CD14-positive monocyte (primary cell): ENCODE measurements around the gene CBX6. TPM values are rescaled to one million over a fixed set of nuclear protein-coding genes. Genes with fewer than 3 reads are reported as not detected.

Experiments
- DNase-seq, 3 donors: peaks; one replicate each; pipeline ENCODE4 v3.0.0-alpha.2; 2011 to 2022
- H2AFZ ChIP-seq: 2 replicates; pipeline ENCODE4 v1.6.0; 2012; ENCODE audit warnings: mild to moderate bottlenecking, low read depth, low read length, inconsistent platforms; ENCODE audit not compliant: insufficient read depth, poor library complexity, severe bottlenecking
- H3K27ac ChIP-seq, 2 donors: 1 replicate in 1 of 2; 2 replicates in 1 of 2; pipeline ENCODE4 v1.5.1; 2012 to 2013; ENCODE audit warnings: low read length in 2 of 2, control low read depth in 1 of 2, inconsistent platforms in 1 of 2, low read depth in 1 of 2, mild to moderate bottlenecking in 1 of 2
- H3K27me3 ChIP-seq, 2 donors: one replicate each; pipeline versions ENCODE4 v1.6.0 to v1.6.1; 2011 to 2013; ENCODE audit warnings: low read length in 2 of 2; ENCODE audit not compliant: control insufficient read depth in 2 of 2, insufficient read depth in 2 of 2
- H3K36me3 ChIP-seq, 2 donors: replicated peaks in 1 of 2; 1 replicate in 1 of 2; 2 replicates in 1 of 2; pipeline versions ENCODE4 v1.5.1 to v1.6.1; 2012 to 2013; ENCODE audit warnings: low read length in 2 of 2, control low read depth in 1 of 2, inconsistent platforms in 1 of 2, mild to moderate bottlenecking in 1 of 2; ENCODE audit not compliant: insufficient read depth in 2 of 2, control insufficient read depth in 1 of 2
- H3K4me1 ChIP-seq, 2 donors: 1 replicate in 1 of 2; 2 replicates in 1 of 2; pipeline versions ENCODE4 v1.5.1 to v1.6.1; 2012 to 2013; ENCODE audit warnings: low read length in 2 of 2, control low read depth in 1 of 2, inconsistent platforms in 1 of 2, mild to moderate bottlenecking in 1 of 2, moderate library complexity in 1 of 2; ENCODE audit not compliant: insufficient read depth in 2 of 2, control insufficient read depth in 1 of 2
- H3K4me2 ChIP-seq: replicated peaks from 2 replicates; pipeline ENCODE3; 2012; ENCODE audit warnings: low read length, moderate library complexity, mild to moderate bottlenecking; ENCODE audit not compliant: poor library complexity, severe bottlenecking; ENCODE audit errors: extremely low read depth
- H3K4me3 ChIP-seq, 3 experiments: fragments of 200-600 bp in 1 of 3; sonication (generic) in 1 of 3; replicated peaks in 1 of 3; 1 replicate in 2 of 3; 2 replicates in 1 of 3; pipeline ENCODE4 v1.5.1; 2011 to 2013; ENCODE audit warnings: low read length in 3 of 3, mild to moderate bottlenecking in 3 of 3, control low read depth in 2 of 3, low read depth in 2 of 3, inconsistent platforms in 1 of 3, moderate library complexity in 1 of 3
- H3K79me2 ChIP-seq: 2 replicates; pipeline ENCODE4 v1.6.0; 2012; ENCODE audit warnings: mild to moderate bottlenecking, control low read depth, inconsistent platforms, low read length, moderate library complexity; ENCODE audit not compliant: insufficient read depth
- H3K9ac ChIP-seq: 2 replicates; pipeline ENCODE4 v1.6.0; 2017; ENCODE audit warnings: low read length, mild to moderate bottlenecking; ENCODE audit not compliant: insufficient read depth, poor library complexity, severe bottlenecking
- H3K9me3 ChIP-seq, 2 donors: replicated peaks in 1 of 2; 1 replicate in 1 of 2; 2 replicates in 1 of 2; pipeline versions ENCODE4 v1.5.1 to v1.6.1; 2012 to 2013; ENCODE audit warnings: low read length in 2 of 2, control low read depth in 1 of 2; ENCODE audit not compliant: control insufficient read depth in 1 of 2, insufficient read depth in 1 of 2
- H4K20me1 ChIP-seq: 2 replicates; pipeline ENCODE4 v1.6.0; 2012; ENCODE audit warnings: mild to moderate bottlenecking, low read length, control low read depth, moderate library complexity; ENCODE audit not compliant: insufficient read depth
- H3K27ac Mint-ChIP-seq, 7 donors: one replicate each; pipeline ENCODE4 v1.8.0; 2020; ENCODE audit warnings: mild to moderate bottlenecking in 7 of 7, mixed read lengths in 7 of 7, moderate library complexity in 6 of 7, inconsistent platforms in 2 of 7
- H3K27me3 Mint-ChIP-seq, 3 donors: one replicate each; pipeline ENCODE4 v1.8.0; 2021 to 2022; ENCODE audit warnings: low read depth in 3 of 3, mild to moderate bottlenecking in 3 of 3, mixed read lengths in 3 of 3, moderate library complexity in 3 of 3, inconsistent platforms in 1 of 3
- H3K36me3 Mint-ChIP-seq, 2 donors: one replicate each; pipeline ENCODE4 v1.8.0; 2020; ENCODE audit warnings: mixed read lengths in 2 of 2, inconsistent platforms in 1 of 2, mild to moderate bottlenecking in 1 of 2
- H3K4me1 Mint-ChIP-seq: one replicate; pipeline ENCODE4 v1.8.0; 2020; ENCODE audit warnings: mild to moderate bottlenecking, mixed read lengths
- H3K4me3 Mint-ChIP-seq, 2 donors: one replicate each; pipeline ENCODE4 v1.8.0; 2020; ENCODE audit warnings: mild to moderate bottlenecking in 2 of 2, mixed read lengths in 2 of 2, moderate library complexity in 1 of 2
- H3K9me3 Mint-ChIP-seq, 7 donors: one replicate each; pipeline ENCODE4 v1.8.0; 2020 to 2022; ENCODE audit warnings: mixed read lengths in 7 of 7, mild to moderate bottlenecking in 6 of 7, moderate library complexity in 6 of 7, inconsistent platforms in 2 of 7
- WGBS: methylation state at CpG from one replicate; pipeline ENCODE4 v1.1.5; 2013; ENCODE audit warnings: missing lambda C conversion rate; ENCODE audit not compliant: insufficient coverage; 5-methylcytosine and 5-hydroxymethylcytosine counted together
- intact Hi-C, 2 donors: fragments of 100-400 bp; cut with micrococcal nuclease; formaldehyde crosslinking; loops; one replicate each; pipeline versions ENCODE4 v1.15.0 to v1.15.1; 2023
- polyA plus RNA-seq, 3 donors: library from polyadenylated mRNA; depleted of rRNA in 1 of 3; unstranded in 2 of 3; stranded (reverse) in 1 of 3; fragments of 300-500 nt in 2 of 3; fragments of >200 nt in 1 of 3; fragmentation: Illumina TruSeq in 2 of 3; gene quantifications; 1 replicate in 2 of 3; 2 replicates in 1 of 3; pipeline ENCODE4 v1.2.3, GENCODE V29; 2012 to 2021
- TF ChIP-seq, protein P1 (sequence below): fragments of 200-600 bp; IDR thresholded peaks from one replicate; pipeline ENCODE4 v1.8.0; 2022; ENCODE audit warnings: antibody characterized with exemption, mild to moderate bottlenecking

The CBX6 gene
- polyA plus RNA-seq, 3 donors, result 2.1 to 26.7 (median 5.0) TPM

- H3K4me1 ChIP-seq, result peaks cover 9 to 11% of the 10 kb centered on the region in 2 donors
- peaks cover 11% of the 10 kb centered on the region for H3K4me1 Mint-ChIP-seq
- intact Hi-C loops, result no loop called here
- H3K9me3 Mint-ChIP-seq, result no peaks in the 10 kb centered on the region
- TF ChIP-seq, protein P1, sequence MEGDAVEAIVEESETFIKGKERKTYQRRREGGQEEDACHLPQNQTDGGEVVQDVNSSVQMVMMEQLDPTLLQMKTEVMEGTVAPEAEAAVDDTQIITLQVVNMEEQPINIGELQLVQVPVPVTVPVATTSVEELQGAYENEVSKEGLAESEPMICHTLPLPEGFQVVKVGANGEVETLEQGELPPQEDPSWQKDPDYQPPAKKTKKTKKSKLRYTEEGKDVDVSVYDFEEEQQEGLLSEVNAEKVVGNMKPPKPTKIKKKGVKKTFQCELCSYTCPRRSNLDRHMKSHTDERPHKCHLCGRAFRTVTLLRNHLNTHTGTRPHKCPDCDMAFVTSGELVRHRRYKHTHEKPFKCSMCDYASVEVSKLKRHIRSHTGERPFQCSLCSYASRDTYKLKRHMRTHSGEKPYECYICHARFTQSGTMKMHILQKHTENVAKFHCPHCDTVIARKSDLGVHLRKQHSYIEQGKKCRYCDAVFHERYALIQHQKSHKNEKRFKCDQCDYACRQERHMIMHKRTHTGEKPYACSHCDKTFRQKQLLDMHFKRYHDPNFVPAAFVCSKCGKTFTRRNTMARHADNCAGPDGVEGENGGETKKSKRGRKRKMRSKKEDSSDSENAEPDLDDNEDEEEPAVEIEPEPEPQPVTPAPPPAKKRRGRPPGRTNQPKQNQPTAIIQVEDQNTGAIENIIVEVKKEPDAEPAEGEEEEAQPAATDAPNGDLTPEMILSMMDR, result no peak
- no peaks in the 10 kb centered on the region for H3K27me3 Mint-ChIP-seq
- H3K4me3 ChIP-seq, result no peak overlapping the region
- H3K4me2 ChIP-seq, result no peak overlapping the region
- H3K9me3 ChIP-seq, result no peaks in the 10 kb centered on the region
- no peaks in the 10 kb centered on the region for H3K27me3 ChIP-seq
- peaks cover 27 to 41% of the 10 kb centered on the region in 2 donors for H3K36me3 ChIP-seq
- 91% methylated on average over 5 of the region's 12 CpGs for WGBS
- peaks cover 24 to 35% of the 10 kb centered on the region in 2 donors for H3K36me3 Mint-ChIP-seq
- no peak overlapping the region for H3K27ac ChIP-seq
- no peak overlapping the region for H3K4me3 Mint-ChIP-seq
- H3K9ac ChIP-seq, result no peak overlapping the region
- H3K79me2 ChIP-seq, result peaks cover 9% of the 10 kb centered on the region
- no peak overlapping the region for H3K27ac Mint-ChIP-seq
- no peak overlapping the region for H2AFZ ChIP-seq
- H4K20me1 ChIP-seq, result peaks cover 84% of the 10 kb centered on the region
- DNase-seq, result no peak
Measured at GRCh38 chr22:38863531-38864131, 8.4 kb downstream of the CBX6 start.

DNA sequence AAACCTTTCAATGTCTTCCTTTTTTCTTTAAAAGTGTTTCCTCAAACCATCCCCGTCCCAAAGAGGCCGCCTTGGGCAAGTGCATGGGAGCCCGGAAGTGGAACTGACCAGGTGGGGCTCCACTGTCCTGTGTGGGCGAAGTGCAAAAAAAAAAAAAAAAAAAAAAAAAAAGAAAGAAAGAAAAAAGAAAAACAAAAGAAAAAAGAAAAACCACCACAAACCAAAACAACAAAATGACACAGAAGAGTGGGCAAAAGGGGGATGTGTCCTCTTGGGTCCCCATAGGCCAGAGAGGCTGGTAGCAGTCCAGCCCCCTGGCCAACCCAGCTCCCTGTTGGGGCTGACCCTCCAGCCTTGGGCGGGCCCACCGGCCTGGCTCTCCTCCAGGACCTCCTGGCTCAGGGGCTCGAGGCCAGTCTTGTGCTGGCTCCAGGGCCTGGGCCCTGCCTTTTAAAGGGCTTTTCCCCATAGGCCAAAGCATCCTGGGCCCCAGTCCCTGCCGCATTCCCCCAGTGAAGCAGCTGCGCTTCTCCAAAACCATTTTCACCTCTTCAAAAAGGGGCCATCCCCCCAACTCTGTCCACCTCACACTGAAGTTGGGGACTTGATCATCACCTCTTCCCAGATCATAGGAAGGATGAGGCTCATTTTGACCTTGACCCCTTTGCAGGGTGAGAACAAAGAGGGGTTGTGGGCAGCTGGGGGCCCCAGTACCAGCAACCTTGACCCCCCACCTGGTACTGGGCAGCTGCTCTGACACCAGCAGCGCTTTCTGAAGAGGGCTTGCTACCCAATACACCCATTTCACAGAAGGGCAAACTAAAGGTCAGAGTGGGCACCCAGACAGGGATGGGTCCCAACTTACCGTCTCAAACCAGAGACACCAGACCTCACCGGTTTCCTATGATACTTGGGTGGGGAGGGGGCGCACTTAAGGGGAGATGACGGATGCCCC, 9.4 kb downstream of the CBX6 start:
- peaks cover 9 to 11% of the 10 kb centered on the region in 2 donors for H3K4me1 ChIP-seq
- H3K9me3 ChIP-seq, result no peaks in the 10 kb centered on the region
- H3K4me3 Mint-ChIP-seq, result no peak overlapping the region
- no peak overlapping the region for H3K27ac ChIP-seq
- peaks cover 4% of the 10 kb centered on the region for H3K79me2 ChIP-seq
- 96% methylated on average over 7 of the region's 14 CpGs for WGBS
- no peaks in the 10 kb centered on the region for H3K9me3 Mint-ChIP-seq
- H2AFZ ChIP-seq, result no peak overlapping the region
- no peak for DNase-seq
- H3K27me3 ChIP-seq, result no peaks in the 10 kb centered on the region
- intact Hi-C loops, result no loop called here
- H3K27ac Mint-ChIP-seq, result peak overlapping the region in 2 of 7 donors; percentile 31 to 69
- H3K4me2 ChIP-seq, result no peak overlapping the region
- H3K4me1 Mint-ChIP-seq, result peaks cover 7% of the 10 kb centered on the region
- H3K9ac ChIP-seq, result no peak overlapping the region
- TF ChIP-seq, protein P1, result no peak
- H3K36me3 Mint-ChIP-seq, result peaks cover 16 to 25% of the 10 kb centered on the region in 2 donors
- peaks cover 20 to 33% of the 10 kb centered on the region in 2 donors for H3K36me3 ChIP-seq
- peaks cover 74% of the 10 kb centered on the region for H4K20me1 ChIP-seq
- no peak overlapping the region for H3K4me3 ChIP-seq
- H3K27me3 Mint-ChIP-seq, result peaks cover 0 to 4% (median 0%) of the 10 kb centered on the region in 3 donors
